H9 (cell line): ENCODE measurements around the gene B9D2. TPM values are rescaled to one million over a fixed set of nuclear protein-coding genes. Genes with fewer than 3 reads are reported as not detected.

Experiments
- DNase-seq: peaks from one replicate; pipeline ENCODE4 v3.0.0-alpha.2; 2017
- H2AFZ ChIP-seq: one replicate; pipeline ENCODE4 v1.6.1; 2013; ENCODE audit warnings: mild to moderate bottlenecking, low read length, control low read depth, moderate library complexity
- H2AK5ac ChIP-seq: 2 replicates; pipeline ENCODE4 v1.6.1; 2013; ENCODE audit warnings: low read length, control low read depth, mixed read lengths; ENCODE audit not compliant: insufficient read length
- H2BK120ac ChIP-seq: one replicate; pipeline ENCODE4 v1.6.1; 2013; ENCODE audit warnings: low read depth, mild to moderate bottlenecking, low read length, control low read depth, inconsistent platforms; ENCODE audit not compliant: poor library complexity, severe bottlenecking
- H2BK12ac ChIP-seq: 2 replicates; pipeline ENCODE4 v1.6.1; 2013; ENCODE audit warnings: low read length, control low read depth, mixed read lengths, low read depth; ENCODE audit not compliant: insufficient read length
- H2BK15ac ChIP-seq: 2 replicates; pipeline ENCODE4 v1.6.1; 2013; ENCODE audit warnings: low read depth, low read length, control low read depth
- H2BK20ac ChIP-seq: one replicate; pipeline ENCODE4 v1.6.1; 2013; ENCODE audit warnings: low read depth, mild to moderate bottlenecking, low read length, control low read depth, inconsistent platforms; ENCODE audit not compliant: poor library complexity, severe bottlenecking
- H2BK5ac ChIP-seq: 2 replicates; pipeline ENCODE4 v1.6.1; 2013; ENCODE audit warnings: low read length, control low read depth, mixed read lengths; ENCODE audit not compliant: insufficient read length
- H3K14ac ChIP-seq: 2 replicates; pipeline ENCODE4 v1.6.1; 2013; ENCODE audit warnings: low read length, control low read depth; ENCODE audit not compliant: insufficient read depth
- H3K18ac ChIP-seq: 2 replicates; pipeline ENCODE4 v1.6.1; 2013; ENCODE audit warnings: low read depth, mild to moderate bottlenecking, mixed read lengths, low read length, control low read depth; ENCODE audit not compliant: insufficient read length
- H3K23ac ChIP-seq: 2 replicates; pipeline ENCODE4 v1.6.1; 2013; ENCODE audit warnings: low read length, control low read depth, mixed read lengths, low read depth; ENCODE audit not compliant: insufficient read length
- H3K23me2 ChIP-seq: 2 replicates; pipeline ENCODE4 v1.6.1; 2013; ENCODE audit warnings: low read depth, mild to moderate bottlenecking, mixed read lengths, low read length, control low read depth; ENCODE audit not compliant: insufficient read length, poor library complexity, severe bottlenecking
- H3K27ac ChIP-seq: 2 replicates; pipeline ENCODE4 v1.5.1; 2013; ENCODE audit warnings: low read length, control low read depth, mixed read lengths, low read depth; ENCODE audit not compliant: insufficient read length
- H3K27me3 ChIP-seq: 2 replicates; pipeline ENCODE4 v1.6.1; 2013; ENCODE audit warnings: low read length, control low read depth, inconsistent platforms; ENCODE audit not compliant: insufficient read depth
- H3K4ac ChIP-seq: 2 replicates; pipeline ENCODE4 v1.6.1; 2013; ENCODE audit warnings: low read depth, mild to moderate bottlenecking, control low read depth, inconsistent platforms, low read length, moderate library complexity
- H3K4me1 ChIP-seq: 2 replicates; pipeline ENCODE4 v1.6.1; 2013; ENCODE audit warnings: low read length, control low read depth, inconsistent platforms; ENCODE audit not compliant: insufficient read depth
- H3K4me2 ChIP-seq: 2 replicates; pipeline ENCODE4 v1.6.1; 2013; ENCODE audit warnings: low read length, control low read depth, mixed read lengths; ENCODE audit not compliant: insufficient read length, insufficient read depth
- H3K56ac ChIP-seq: 2 replicates; pipeline ENCODE4 v1.6.1; 2013; ENCODE audit warnings: low read depth, mild to moderate bottlenecking, mixed read lengths, low read length, control low read depth; ENCODE audit not compliant: insufficient read length
- H3K79me1 ChIP-seq: 2 replicates; pipeline ENCODE4 v1.6.1; 2013; ENCODE audit warnings: low read depth, mild to moderate bottlenecking, moderate library complexity, low read length, control low read depth, inconsistent platforms; ENCODE audit not compliant: insufficient read depth, poor library complexity, severe bottlenecking
- H3K79me2 ChIP-seq: 2 replicates; pipeline ENCODE4 v1.6.1; 2013; ENCODE audit warnings: low read length, control low read depth, inconsistent platforms; ENCODE audit not compliant: insufficient read depth
- H3K9ac ChIP-seq: 2 replicates; pipeline ENCODE4 v1.6.1; 2013; ENCODE audit warnings: low read length, control low read depth, mixed read lengths; ENCODE audit not compliant: insufficient read length; ENCODE audit errors: extremely low read depth
- H3K9me3 ChIP-seq: one replicate; pipeline ENCODE4 v1.6.1; 2013; ENCODE audit warnings: low read depth, low read length, inconsistent platforms; ENCODE audit not compliant: control insufficient read depth
- H3T11ph ChIP-seq: one replicate; pipeline ENCODE4 v1.6.1; 2013; ENCODE audit warnings: mild to moderate bottlenecking, low read length, control low read depth, inconsistent platforms
- H4K20me1 ChIP-seq: one replicate; pipeline ENCODE4 v1.6.1; 2013; ENCODE audit not compliant: control insufficient read depth, insufficient read length, insufficient read depth
- H4K5ac ChIP-seq: 2 replicates; pipeline ENCODE4 v1.6.1; 2013; ENCODE audit warnings: low read depth, mild to moderate bottlenecking, mixed read lengths, low read length, control low read depth; ENCODE audit not compliant: insufficient read length
- H4K8ac ChIP-seq: replicated peaks from 2 replicates; pipeline ENCODE4 v1.6.1; 2013; ENCODE audit warnings: low read length, control low read depth, mixed read lengths, low read depth; ENCODE audit not compliant: insufficient read length
- H4K91ac ChIP-seq: 2 replicates; pipeline ENCODE4 v1.6.1; 2013; ENCODE audit warnings: low read depth, mild to moderate bottlenecking, moderate library complexity, mixed read lengths, low read length, control low read depth; ENCODE audit not compliant: insufficient read length
- H3K27ac Mint-ChIP-seq, 3 experiments: 2 replicates in 2 of 3; 3 replicates in 1 of 3; pipeline ENCODE4 v1.8.0; 2020 to 2021; ENCODE audit warnings: mixed read lengths in 3 of 3, mild to moderate bottlenecking in 1 of 3, moderate library complexity in 1 of 3
- H3K27me3 Mint-ChIP-seq: 2 replicates; pipeline ENCODE4 v1.8.0; 2021; ENCODE audit warnings: low read depth, mild to moderate bottlenecking, moderate library complexity, mixed read lengths
- H3K36me3 Mint-ChIP-seq, 3 experiments: 2 replicates in 2 of 3; 3 replicates in 1 of 3; pipeline ENCODE4 v1.8.0; 2020 to 2021; ENCODE audit warnings: low read depth in 3 of 3, mixed read lengths in 3 of 3; ENCODE audit not compliant: insufficient read depth in 1 of 3
- H3K4me1 Mint-ChIP-seq, 2 experiments: 2 replicates each; pipeline ENCODE4 v1.8.0; 2020; ENCODE audit warnings: mixed read lengths in 2 of 2
- H3K4me3 Mint-ChIP-seq, 2 experiments: 2 replicates in 1 of 2; 3 replicates in 1 of 2; pipeline ENCODE4 v1.8.0; 2020 to 2021; ENCODE audit warnings: mild to moderate bottlenecking in 2 of 2, mixed read lengths in 2 of 2, moderate library complexity in 1 of 2
- H3K9me3 Mint-ChIP-seq, 2 experiments: 2 replicates in 1 of 2; 3 replicates in 1 of 2; pipeline ENCODE4 v1.8.0; 2020; ENCODE audit warnings: mild to moderate bottlenecking in 2 of 2, mixed read lengths in 2 of 2, moderate library complexity in 1 of 2
- WGBS: extraction: QIAGEN DNeasy Blood & Tissue Kit; methylation state at CpG from one replicate; pipeline ENCODE4 v1.1.7; 2013; ENCODE audit warnings: missing lambda C conversion rate, low lambda C conversion rate, mixed read lengths; ENCODE audit not compliant: insufficient read length; ENCODE audit errors: extremely low coverage; 5-methylcytosine and 5-hydroxymethylcytosine counted together
- total RNA-seq: library from RNA; stranded (reverse); gene quantifications from 2 replicates; pipeline ENCODE4 v1.2.1, GENCODE V29; 2021
- TF ChIP-seq, protein P1 (sequence below): fragments of 200-600 bp; sonication (generic); conservative IDR thresholded peaks from 3 replicates; pipeline ENCODE4 v1.8.0; 2021; ENCODE audit warnings: antibody characterized with exemption, mild to moderate bottlenecking

The B9D2 gene
- total RNA-seq, 1 experiment from 2014 or later = 4.8 TPM

GRCh38 chr19:41321204-41321599 lies 42.7 kb downstream of the B9D2 start:
- Histone ChIP-seq H3T11ph (no peak overlapping the region), H3K4ac (no peak overlapping the region), H3K27me3 (no peaks in the 10 kb centered on the region), H3K56ac (no peak overlapping the region), H3K27ac (no peak overlapping the region), H2BK120ac (no peak overlapping the region), H3K4me1 (peaks cover 8% of the 10 kb centered on the region; the same call in 1 of the 2 replicates), H2BK5ac (no peak overlapping the region), H4K20me1 (no peaks in the 10 kb centered on the region), H3K79me2 (no peaks in the 10 kb centered on the region), H3K79me1 (no peaks in the 10 kb centered on the region), H3K23ac (no peak overlapping the region), H2BK12ac (no peak overlapping the region), H3K4me2 (no peak overlapping the region), H3K9ac (no peak overlapping the region), H3K9me3 (no peaks in the 10 kb centered on the region), H4K91ac (no peak overlapping the region), H2BK15ac (no peak overlapping the region), H4K5ac (no peak overlapping the region), H3K23me2 (peaks cover 14% of the 10 kb centered on the region), H2AFZ (no peak overlapping the region), H2BK20ac (no peak overlapping the region), H4K8ac (no peak overlapping the region), H3K14ac (no peak overlapping the region), H2AK5ac (no peak overlapping the region), H3K18ac (no peak overlapping the region)
- Mint-ChIP-seq H3K4me1 (peaks cover 34 to 38% of the 10 kb centered on the region in 2 experiments), H3K9me3 (no peaks in the 10 kb centered on the region; a peak in 1 of 5 replicates), H3K27ac (no peak overlapping the region), H3K36me3 (peaks cover 20 to 60% (median 52%) of the 10 kb centered on the region in 3 experiments), H3K4me3 (no peak overlapping the region; a peak in 1 of 5 replicates), H3K27me3 (peaks cover 1% of the 10 kb centered on the region; the same call in 1 of the 2 replicates)
- no CpG with 5 or more reads among the region's 7 CpGs for WGBS
- TF ChIP-seq, protein P1, sequence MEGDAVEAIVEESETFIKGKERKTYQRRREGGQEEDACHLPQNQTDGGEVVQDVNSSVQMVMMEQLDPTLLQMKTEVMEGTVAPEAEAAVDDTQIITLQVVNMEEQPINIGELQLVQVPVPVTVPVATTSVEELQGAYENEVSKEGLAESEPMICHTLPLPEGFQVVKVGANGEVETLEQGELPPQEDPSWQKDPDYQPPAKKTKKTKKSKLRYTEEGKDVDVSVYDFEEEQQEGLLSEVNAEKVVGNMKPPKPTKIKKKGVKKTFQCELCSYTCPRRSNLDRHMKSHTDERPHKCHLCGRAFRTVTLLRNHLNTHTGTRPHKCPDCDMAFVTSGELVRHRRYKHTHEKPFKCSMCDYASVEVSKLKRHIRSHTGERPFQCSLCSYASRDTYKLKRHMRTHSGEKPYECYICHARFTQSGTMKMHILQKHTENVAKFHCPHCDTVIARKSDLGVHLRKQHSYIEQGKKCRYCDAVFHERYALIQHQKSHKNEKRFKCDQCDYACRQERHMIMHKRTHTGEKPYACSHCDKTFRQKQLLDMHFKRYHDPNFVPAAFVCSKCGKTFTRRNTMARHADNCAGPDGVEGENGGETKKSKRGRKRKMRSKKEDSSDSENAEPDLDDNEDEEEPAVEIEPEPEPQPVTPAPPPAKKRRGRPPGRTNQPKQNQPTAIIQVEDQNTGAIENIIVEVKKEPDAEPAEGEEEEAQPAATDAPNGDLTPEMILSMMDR = no peak
- no peak for DNase-seq
